T-cell (primary cell): ENCODE data around the gene FAM163B. TPM values are rescaled to one million over a fixed set of nuclear protein-coding genes. Genes with fewer than 3 reads are reported as not detected.

Experiments used
- ATAC-seq, 4 experiments: fragments of 200-7000 bp in 3 of 4; fragments of 150-1000 bp in 1 of 4; cut with Tn5 transposase; replicated peaks in 1 of 4; 1 replicate in 3 of 4; 2 replicates in 1 of 4; pipeline ENCODE4 v1.10.0; 2021; ENCODE audit warnings: moderate library complexity in 3 of 4, mild to moderate bottlenecking in 2 of 4, moderate number of reproducible peaks in 1 of 4
- CTCF ChIA-PET, 2 donors: fragments of 300-600 bp; sonication (Branson Sonifier 250); formaldehyde crosslinking; loops; one replicate each; lab custom pipeline; 2022; ENCODE audit warnings: antibody characterized with exemption in 2 of 2; lab: Charles Lee
- POLR2A ChIA-PET, 2 donors: fragments of 300-600 bp; sonication (Branson Sonifier 250); formaldehyde crosslinking; loops; one replicate each; lab custom pipeline; 2022; ENCODE audit warnings: antibody characterized with exemption in 2 of 2; lab: Charles Lee
- DNase-seq, 35 experiments: peaks; one replicate each; pipeline versions ENCODE4 v3.0.0 to v3.0.0-alpha.2; 2013 to 2023
- H3K27ac ChIP-seq: one replicate; pipeline ENCODE4 v1.5.1; 2013; ENCODE audit warnings: low read length
- H3K27me3 ChIP-seq, 2 experiments: replicated peaks in 1 of 2; 1 replicate in 1 of 2; 2 replicates in 1 of 2; pipeline versions ENCODE4 v1.6.1 to v1.7.0; 2013; ENCODE audit warnings: low read length in 1 of 2, mixed read lengths in 1 of 2; ENCODE audit not compliant: control insufficient read depth in 2 of 2, insufficient read depth in 2 of 2; ENCODE audit errors: extremely low read depth in 1 of 2
- H3K36me3 ChIP-seq, 2 donors: 1 replicate in 1 of 2; 2 replicates in 1 of 2; pipeline versions ENCODE4 v1.6.1 to v1.7.0; 2013; ENCODE audit warnings: low read length in 1 of 2; ENCODE audit not compliant: control insufficient read depth in 2 of 2, insufficient read depth in 1 of 2; ENCODE audit errors: extremely low read depth in 1 of 2
- H3K4me1 ChIP-seq, 2 experiments: 1 replicate in 1 of 2; 2 replicates in 1 of 2; pipeline versions ENCODE4 v1.6.1 to v1.7.0; 2013; ENCODE audit warnings: low read length in 2 of 2, mixed read lengths in 1 of 2; ENCODE audit not compliant: insufficient read depth in 2 of 2, control insufficient read depth in 1 of 2; ENCODE audit errors: extremely low read depth in 1 of 2
- H3K4me3 ChIP-seq, 2 donors: 1 replicate in 1 of 2; 2 replicates in 1 of 2; pipeline versions ENCODE4 v1.5.1 to v1.7.0; 2013; ENCODE audit warnings: mild to moderate bottlenecking in 2 of 2, low read length in 1 of 2, moderate library complexity in 1 of 2; ENCODE audit not compliant: control insufficient read depth in 1 of 2; ENCODE audit errors: extremely low read depth in 1 of 2
- H3K9me3 ChIP-seq: 2 replicates; pipeline ENCODE4 v1.7.0; 2013
- H3K27ac Mint-ChIP-seq, 2 donors: one replicate each; pipeline ENCODE4 v1.8.0; 2020 to 2021; ENCODE audit warnings: mild to moderate bottlenecking in 2 of 2, mixed read lengths in 2 of 2
- H3K27me3 Mint-ChIP-seq, 2 donors: one replicate each; pipeline ENCODE4 v1.8.0; 2021 to 2022; ENCODE audit warnings: mixed read lengths in 2 of 2
- H3K36me3 Mint-ChIP-seq: one replicate; pipeline ENCODE4 v1.8.0; 2021; ENCODE audit warnings: mixed read lengths
- H3K4me1 Mint-ChIP-seq, 3 donors: one replicate each; pipeline ENCODE4 v1.8.0; 2020 to 2022; ENCODE audit warnings: mixed read lengths in 3 of 3, mild to moderate bottlenecking in 1 of 3
- H3K4me3 Mint-ChIP-seq, 3 donors: one replicate each; pipeline ENCODE4 v1.8.0; 2020 to 2022; ENCODE audit warnings: mild to moderate bottlenecking in 3 of 3, mixed read lengths in 3 of 3, moderate library complexity in 3 of 3
- H3K9me3 Mint-ChIP-seq, 3 donors: one replicate each; pipeline ENCODE4 v1.8.0; 2020 to 2022; ENCODE audit warnings: mixed read lengths in 3 of 3
- WGBS: methylation state at CpG from one replicate; pipeline ENCODE4 v1.1.5; 2013; ENCODE audit warnings: missing lambda C conversion rate; ENCODE audit not compliant: insufficient coverage; 5-methylcytosine and 5-hydroxymethylcytosine counted together
- total RNA-seq, 35 experiments: library from RNA in 6 of 35; stranded (reverse) in 6 of 35; fragments of 120-200 nt in 1 of 35; gene quantifications; one replicate each; pipeline versions ENCODE4 v1.2.1 to v1.2.4 and lab custom pipeline; 2013 to 2026

Gene FAM163B
- total RNA-seq, 5 donors from 2014 or later (not counting 1 experiment from before 2014, with no cell fraction given), result not detected

DNA sequence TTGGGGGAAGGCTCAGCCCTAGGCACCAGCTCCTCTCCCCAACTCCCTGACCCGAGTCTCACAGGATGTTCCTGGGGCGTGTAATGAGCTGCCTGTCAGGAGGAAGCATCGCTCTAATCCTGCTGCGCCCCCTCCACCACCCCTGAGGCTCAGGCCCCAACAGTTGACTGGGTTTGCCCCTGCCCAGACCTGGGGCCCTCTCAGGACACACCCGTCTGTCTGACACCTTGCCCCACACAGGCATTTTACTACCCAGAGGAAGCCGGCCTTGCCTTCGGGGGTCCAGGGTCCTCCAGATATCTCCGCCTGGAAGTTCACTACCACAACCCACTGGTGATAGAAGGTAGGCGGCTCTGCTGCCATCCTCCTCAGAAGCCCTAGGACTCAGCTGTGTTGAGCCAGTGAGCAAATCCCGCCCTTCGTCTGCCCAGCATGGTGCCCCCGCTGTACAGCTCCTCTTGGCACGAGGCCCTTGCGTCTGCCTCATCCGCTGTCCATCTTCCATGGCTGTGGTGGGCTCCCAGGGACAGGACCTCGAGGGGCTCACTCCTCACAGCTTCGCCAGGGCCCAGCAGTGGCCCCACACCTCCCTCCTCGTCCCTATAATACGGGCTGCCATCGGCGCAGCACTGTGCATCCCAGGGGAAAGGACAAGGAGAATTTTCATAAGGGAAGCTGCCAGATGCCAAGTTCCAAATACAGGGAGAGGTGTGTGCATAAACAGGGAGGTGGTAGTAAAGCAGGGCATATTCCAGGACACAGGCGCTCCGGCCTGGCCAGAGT, 35.0 kb upstream of the FAM163B start:
- ChIA-PET POLR2A (no interaction called here), CTCF (no interaction called here)
- no peak for ATAC-seq
- Histone ChIP-seq H3K36me3 (no peaks in the 10 kb centered on the region), H3K9me3 (no peaks in the 10 kb centered on the region), H3K4me3 (no peak overlapping the region), H3K27me3 (peaks cover 0 to 33% of the 10 kb centered on the region in 2 experiments), H3K27ac (no peak overlapping the region), H3K4me1 (peaks cover 0 to 9% of the 10 kb centered on the region in 2 experiments)
- Mint-ChIP-seq H3K27me3 (peaks cover 0 to 4% of the 10 kb centered on the region in 2 donors), H3K27ac (no peak overlapping the region), H3K9me3 (no peaks in the 10 kb centered on the region), H3K4me3 (no peak overlapping the region), H3K36me3 (no peaks in the 10 kb centered on the region), H3K4me1 (peaks cover 0 to 9% (median 4%) of the 10 kb centered on the region in 3 donors)
- no peak for DNase-seq
- 91% methylated on average over 14 of the region's 23 CpGs for WGBS

DNA sequence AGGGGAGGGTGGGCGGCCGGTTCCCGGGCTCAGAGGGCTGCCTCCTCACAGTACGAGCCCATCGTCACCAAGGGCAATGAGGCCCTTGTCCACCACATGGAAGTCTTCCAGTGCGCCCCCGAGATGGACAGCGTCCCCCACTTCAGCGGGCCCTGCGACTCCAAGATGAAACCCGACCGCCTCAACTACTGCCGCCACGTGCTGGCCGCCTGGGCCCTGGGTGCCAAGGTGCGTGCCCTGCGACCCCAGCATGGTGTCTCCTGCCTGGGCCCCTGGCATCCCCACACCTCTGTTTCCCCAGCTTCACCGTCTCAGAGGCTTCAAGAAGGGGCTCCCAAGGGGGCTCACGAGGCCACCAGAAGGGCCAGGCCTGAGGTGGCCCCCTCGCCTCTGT, 34.2 kb upstream of the FAM163B start:
- ATAC-seq (no peak), DNase-seq (no peak)
- 88% methylated on average over 20 of the region's 20 CpGs for WGBS
- Histone ChIP-seq H3K27ac (no peak overlapping the region), H3K9me3 (no peaks in the 10 kb centered on the region), H3K4me3 (no peak overlapping the region), H3K4me1 (peaks cover 0 to 9% of the 10 kb centered on the region in 2 experiments), H3K27me3 (peaks cover 0 to 33% of the 10 kb centered on the region in 2 experiments), H3K36me3 (no peaks in the 10 kb centered on the region)
- no peak overlapping the region for H3K27ac Mint-ChIP-seq
- H3K36me3 Mint-ChIP-seq, result no peaks in the 10 kb centered on the region
- ChIA-PET CTCF (no interaction called here), POLR2A (no interaction called here)
- H3K4me3 Mint-ChIP-seq, result no peak overlapping the region
- no peaks in the 10 kb centered on the region for H3K9me3 Mint-ChIP-seq
- peaks cover 0 to 4% of the 10 kb centered on the region in 2 donors for H3K27me3 Mint-ChIP-seq
- peaks cover 0 to 9% (median 4%) of the 10 kb centered on the region in 3 donors for H3K4me1 Mint-ChIP-seq

DNA sequence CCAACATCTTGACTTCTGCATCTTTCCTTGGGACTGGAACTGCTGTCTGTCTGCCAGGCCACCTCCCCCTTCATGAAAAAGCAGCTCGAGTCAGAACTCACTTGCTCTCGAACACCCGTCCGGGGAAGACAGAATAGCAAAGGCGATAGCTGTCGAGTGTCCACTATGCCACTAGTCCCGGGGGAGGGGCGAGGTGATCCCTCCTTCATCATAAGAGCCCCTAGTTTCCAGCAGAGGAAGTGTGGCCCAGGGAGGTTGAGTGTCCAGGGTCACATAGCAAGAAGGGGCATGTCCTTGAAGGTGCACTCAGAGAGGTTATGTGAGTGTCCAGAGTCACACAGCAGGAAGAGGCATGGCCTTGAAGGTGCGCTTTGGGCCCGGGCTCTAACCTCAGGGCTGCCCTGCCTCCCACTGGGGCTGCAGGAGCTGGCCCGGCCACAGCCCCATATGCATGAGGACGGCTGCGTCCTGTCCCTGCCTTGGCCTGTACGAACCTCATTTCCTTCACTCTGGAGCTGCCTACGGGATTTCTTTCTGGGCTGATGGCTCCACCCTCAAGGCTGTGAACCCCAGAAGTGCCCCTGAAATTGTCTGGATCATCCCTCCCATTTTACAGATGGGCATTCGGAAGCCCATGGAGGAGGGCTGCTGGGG, 33.6 kb upstream of the FAM163B start:
- no peak overlapping the region for H3K27ac Mint-ChIP-seq
- ChIA-PET POLR2A (no interaction called here), CTCF (no interaction called here)
- peaks cover 0 to 9% (median 4%) of the 10 kb centered on the region in 3 donors for H3K4me1 Mint-ChIP-seq
- no peaks in the 10 kb centered on the region for H3K9me3 Mint-ChIP-seq
- Histone ChIP-seq H3K4me3 (no peak overlapping the region), H3K36me3 (no peaks in the 10 kb centered on the region), H3K27ac (no peak overlapping the region), H3K4me1 (peaks cover 0 to 9% of the 10 kb centered on the region in 2 experiments), H3K27me3 (peaks cover 0 to 29% of the 10 kb centered on the region in 2 experiments), H3K9me3 (no peaks in the 10 kb centered on the region)
- H3K4me3 Mint-ChIP-seq, result no peak overlapping the region
- ATAC-seq (no peak), DNase-seq (no peak)
- no peaks in the 10 kb centered on the region for H3K27me3 Mint-ChIP-seq
- H3K36me3 Mint-ChIP-seq, result no peaks in the 10 kb centered on the region
- 87% methylated on average over 7 of the region's 16 CpGs for WGBS

DNA sequence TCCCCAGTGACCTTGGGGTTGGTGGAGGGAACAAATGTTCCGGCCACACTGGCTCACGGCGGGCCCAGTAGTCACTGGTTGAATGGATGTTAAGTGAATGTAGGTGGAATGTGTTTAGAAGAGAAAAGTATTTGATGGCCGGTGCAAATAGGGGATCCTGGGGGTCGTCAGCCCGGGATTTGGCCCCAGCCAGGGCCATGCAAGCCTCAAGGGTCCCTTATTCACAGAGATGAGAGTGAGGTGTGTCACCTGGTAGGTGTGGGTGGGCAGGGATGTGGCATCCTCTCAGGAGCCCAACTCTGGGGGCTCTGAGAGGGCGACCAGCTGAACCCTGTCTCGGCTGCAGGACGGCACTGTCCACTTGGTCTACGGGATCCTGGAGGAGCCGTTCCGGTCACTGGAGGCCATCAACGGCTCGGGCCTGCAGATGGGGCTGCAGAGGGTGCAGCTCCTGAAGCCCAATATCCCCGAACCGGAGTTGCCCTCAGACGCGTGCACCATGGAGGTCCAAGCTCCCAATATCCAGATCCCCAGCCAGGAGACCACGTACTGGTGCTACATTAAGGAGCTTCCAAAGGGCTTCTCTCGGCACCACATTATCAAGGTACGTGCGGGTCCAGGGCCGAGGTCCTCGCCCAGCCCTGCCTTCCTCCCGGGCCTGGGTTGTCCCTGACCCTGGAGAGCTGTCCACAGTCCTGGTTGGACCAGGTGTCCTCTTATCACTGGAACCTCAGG, 32.8 kb upstream of the FAM163B start:
- Histone ChIP-seq H3K36me3 (no peaks in the 10 kb centered on the region), H3K4me1 (peaks cover 0 to 2% of the 10 kb centered on the region in 2 experiments), H3K27me3 (peaks cover 0 to 27% of the 10 kb centered on the region in 2 experiments), H3K9me3 (no peaks in the 10 kb centered on the region), H3K4me3 (no peak overlapping the region), H3K27ac (no peak overlapping the region)
- Mint-ChIP-seq H3K27me3 (no peaks in the 10 kb centered on the region), H3K27ac (no peak overlapping the region), H3K9me3 (no peaks in the 10 kb centered on the region), H3K4me3 (no peak overlapping the region), H3K4me1 (peaks cover 0 to 2% (median 0%) of the 10 kb centered on the region in 3 donors), H3K36me3 (no peaks in the 10 kb centered on the region)
- POLR2A ChIA-PET, result no interaction called here
- ATAC-seq, result no peak
- CTCF ChIA-PET, result no interaction called here
- DNase-seq, result no peak
- 78% methylated on average over 22 of the region's 25 CpGs for WGBS

DNA sequence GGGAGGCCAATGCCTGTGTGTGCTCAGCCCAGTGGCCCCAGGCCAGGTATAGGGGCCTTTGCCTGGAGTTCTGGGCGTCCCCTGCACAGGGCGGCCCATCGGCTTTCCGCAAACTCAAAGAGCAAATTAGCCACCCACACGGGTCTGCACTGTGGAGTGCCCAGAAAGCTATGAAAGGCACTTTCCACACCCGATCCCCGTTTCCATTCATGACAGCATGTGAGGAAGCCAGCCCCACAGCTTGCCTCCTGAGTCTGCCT, 32.1 kb upstream of the FAM163B start:
- Histone ChIP-seq H3K27me3 (peaks cover 0 to 30% of the 10 kb centered on the region in 2 experiments), H3K9me3 (no peaks in the 10 kb centered on the region), H3K36me3 (no peaks in the 10 kb centered on the region), H3K4me3 (no peak overlapping the region), H3K4me1 (no peaks in the 10 kb centered on the region), H3K27ac (no peak overlapping the region)
- DNase-seq (no peak), ATAC-seq (no peak)
- Mint-ChIP-seq H3K4me1 (no peaks in the 10 kb centered on the region), H3K27me3 (no peaks in the 10 kb centered on the region), H3K4me3 (no peak overlapping the region), H3K36me3 (no peaks in the 10 kb centered on the region), H3K27ac (no peak overlapping the region), H3K9me3 (no peaks in the 10 kb centered on the region)
- WGBS, result 83% methylated on average over 7 of the region's 7 CpGs
- POLR2A ChIA-PET, result no interaction called here
- CTCF ChIA-PET, result no interaction called here

DNA sequence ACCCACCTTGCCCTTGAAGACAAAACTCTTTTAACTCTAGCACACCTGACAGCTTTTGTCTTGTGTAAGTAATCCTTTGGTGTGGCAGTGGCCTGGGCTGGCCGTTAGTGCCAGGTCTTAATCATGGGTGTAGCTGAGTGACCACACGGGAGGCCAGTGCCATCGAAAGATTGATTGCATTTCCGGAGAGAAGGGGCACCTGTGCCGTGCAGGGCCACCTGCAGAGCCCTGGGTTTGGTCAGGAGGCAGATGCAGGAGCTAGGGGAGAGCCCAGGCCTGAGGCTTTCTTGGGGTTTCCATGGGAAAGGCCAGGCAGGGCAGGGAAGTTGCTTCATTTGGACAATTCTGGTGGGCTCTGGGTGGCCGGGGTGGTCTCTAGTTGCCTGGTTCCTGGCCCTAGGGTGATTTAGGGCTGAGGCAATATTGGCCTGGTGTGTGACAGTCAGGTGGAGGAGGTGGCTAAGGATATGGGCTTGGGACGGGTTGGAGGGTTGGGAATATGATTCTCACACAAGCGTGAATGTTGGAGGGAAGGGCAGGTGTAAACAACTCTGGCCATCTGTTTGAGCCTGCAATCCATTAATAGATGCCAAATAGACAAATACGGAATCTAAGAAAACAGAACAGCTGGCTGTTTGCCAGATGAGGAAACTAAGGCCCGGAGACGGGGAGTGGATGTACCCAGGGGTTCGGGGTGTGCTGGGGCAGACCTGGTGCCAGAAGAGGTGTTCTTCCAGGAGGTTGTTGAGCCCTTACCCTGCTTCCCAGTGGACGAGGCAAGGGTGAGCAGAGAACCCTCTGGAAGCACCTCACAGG, 31.6 kb upstream of the FAM163B start:
- Mint-ChIP-seq H3K9me3 (no peaks in the 10 kb centered on the region), H3K36me3 (no peaks in the 10 kb centered on the region), H3K27me3 (no peaks in the 10 kb centered on the region), H3K4me3 (no peak overlapping the region), H3K27ac (no peak overlapping the region), H3K4me1 (no peaks in the 10 kb centered on the region)
- no peak for DNase-seq
- H3K27me3 ChIP-seq, result peaks cover 0 to 31% of the 10 kb centered on the region in 2 experiments
- no peaks in the 10 kb centered on the region for H3K36me3 ChIP-seq
- H3K27ac ChIP-seq, result no peak overlapping the region
- ChIA-PET CTCF (no interaction called here), POLR2A (no interaction called here)
- no peak for ATAC-seq
- WGBS, result 74% methylated on average over 11 of the region's 13 CpGs
- no peaks in the 10 kb centered on the region for H3K9me3 ChIP-seq
- no peak overlapping the region for H3K4me3 ChIP-seq
- no peaks in the 10 kb centered on the region for H3K4me1 ChIP-seq
